ENCODE data around the gene IZUMO4. TPM values are rescaled to one million over a fixed set of nuclear protein-coding genes. Genes with fewer than 3 reads are reported as not detected.

The IZUMO4 gene
- total RNA-seq, 2 donors from 2014 or later, result 0.67 to 1.4 TPM

GRCh38 chr19:2062770-2063169 is 33.9 kb upstream of the IZUMO4 start:
- H3K36me3 ChIP-seq, result no peaks in the 10 kb centered on the region
- no peaks in the 10 kb centered on the region for H3K9me3 ChIP-seq
- no peak for DNase-seq (ENCODE audit: low spot score)
- H3K27ac ChIP-seq, result peak overlapping the region; percentile 99
- no peak for TF ChIP-seq CTCF (IDR thresholded peaks at IDR 0.05)
- peaks cover 0 to 54% of the 10 kb centered on the region in 2 donors for H3K4me1 ChIP-seq
- H3K27me3 ChIP-seq, result no peaks in the 10 kb centered on the region
- H3K4me3 ChIP-seq, result no peak overlapping the region

DNA sequence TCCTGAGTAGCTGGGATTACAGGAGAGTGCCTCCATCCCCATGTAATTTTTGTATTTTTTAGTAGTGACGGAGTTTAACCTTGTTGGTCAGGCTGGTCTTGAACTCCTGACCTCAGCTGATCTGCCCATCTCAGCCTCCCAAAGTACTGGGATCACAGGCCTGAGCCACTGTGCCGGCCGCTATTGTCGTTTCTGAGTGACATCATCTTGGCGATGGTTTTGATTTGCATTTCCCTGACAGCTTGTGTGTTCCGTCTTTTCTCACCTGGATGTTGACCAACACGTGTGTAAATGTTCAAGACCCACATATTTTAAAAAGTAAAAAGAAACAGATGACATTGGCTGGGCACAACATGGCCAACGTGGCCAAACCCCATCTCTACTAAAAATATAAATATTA is 32.9 kb upstream of the IZUMO4 start:
- no peaks in the 10 kb centered on the region for H3K36me3 ChIP-seq
- peaks cover 0 to 45% of the 10 kb centered on the region in 2 donors for H3K4me1 ChIP-seq
- DNase-seq (ENCODE audit: low spot score), result no peak
- H3K27me3 ChIP-seq, result no peaks in the 10 kb centered on the region
- peak overlapping the region in 1 of 2 donors; percentile 11 for H3K4me3 ChIP-seq
- no peak for TF ChIP-seq CTCF (IDR thresholded peaks at IDR 0.05)
- H3K27ac ChIP-seq, result peak overlapping the region; percentile 99
- H3K9me3 ChIP-seq, result no peaks in the 10 kb centered on the region

DNA sequence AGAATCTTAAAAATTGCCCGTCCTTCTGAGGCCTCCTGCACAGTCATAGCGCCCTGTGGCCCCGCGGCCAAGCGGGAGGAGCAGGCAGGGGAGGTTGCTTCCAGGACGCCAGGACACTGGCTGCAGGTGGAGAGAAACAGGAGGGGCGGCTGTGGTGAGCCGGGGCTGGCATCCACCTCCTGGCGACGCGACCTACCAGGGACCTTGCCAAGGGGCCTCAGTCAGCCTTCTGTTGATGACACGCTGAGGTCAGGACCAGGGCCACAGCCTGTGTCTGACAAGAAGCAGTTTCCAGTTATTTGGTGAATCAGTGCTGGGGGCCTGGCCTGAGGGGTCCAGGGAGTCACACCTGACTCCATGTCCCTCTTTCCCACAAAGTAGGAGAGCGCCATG is 32.3 kb upstream of the IZUMO4 start:
- Histone ChIP-seq H3K4me3 (peak overlapping the region in 1 of 2 donors; percentile 11), H3K9me3 (no peaks in the 10 kb centered on the region), H3K27ac (peak overlapping the region; percentile 99), H3K36me3 (no peaks in the 10 kb centered on the region), H3K4me1 (peaks cover 0 to 41% of the 10 kb centered on the region in 2 donors), H3K27me3 (no peaks in the 10 kb centered on the region)
- DNase-seq (ENCODE audit: low spot score), result no peak
- TF ChIP-seq CTCF (IDR thresholded peaks at IDR 0.05), result no peak

GRCh38 chr19:2064788-2065524 is 31.8 kb upstream of the IZUMO4 start:
- DNase-seq (ENCODE audit: low spot score), result peak; percentile 84
- H3K27me3 ChIP-seq, result no peaks in the 10 kb centered on the region
- H3K9me3 ChIP-seq, result no peaks in the 10 kb centered on the region
- no peak for TF ChIP-seq CTCF (IDR thresholded peaks at IDR 0.05)
- no peaks in the 10 kb centered on the region for H3K36me3 ChIP-seq
- peaks cover 0 to 41% of the 10 kb centered on the region in 2 donors for H3K4me1 ChIP-seq
- H3K27ac ChIP-seq, result peak overlapping the region; percentile 99
- peak overlapping the region in 1 of 2 donors; percentile 11 for H3K4me3 ChIP-seq

- no peak for TF ChIP-seq CTCF (IDR thresholded peaks at IDR 0.05)
- H3K4me1 ChIP-seq, result peaks cover 0 to 7% of the 10 kb centered on the region in 2 donors
- H3K4me3 ChIP-seq, result no peak overlapping the region
- peaks cover 40% of the 10 kb centered on the region for H3K36me3 ChIP-seq
- no peaks in the 10 kb centered on the region for H3K9me3 ChIP-seq
- H3K27ac ChIP-seq, result no peak overlapping the region
- no peak for DNase-seq (ENCODE audit: low spot score)
- H3K27me3 ChIP-seq, result no peaks in the 10 kb centered on the region
Observed at GRCh38 chr19:2070436-2070827, 26.3 kb upstream of the IZUMO4 start.
